SIG-M5 (cell line): ENCODE measurements around the gene PAPSS2.

Source experiments
- DNase-seq: peaks from one replicate; lab custom pipeline; 2025; lab: John Stamatoyannopoulos, UW

PAPSS2 gene

DNA sequence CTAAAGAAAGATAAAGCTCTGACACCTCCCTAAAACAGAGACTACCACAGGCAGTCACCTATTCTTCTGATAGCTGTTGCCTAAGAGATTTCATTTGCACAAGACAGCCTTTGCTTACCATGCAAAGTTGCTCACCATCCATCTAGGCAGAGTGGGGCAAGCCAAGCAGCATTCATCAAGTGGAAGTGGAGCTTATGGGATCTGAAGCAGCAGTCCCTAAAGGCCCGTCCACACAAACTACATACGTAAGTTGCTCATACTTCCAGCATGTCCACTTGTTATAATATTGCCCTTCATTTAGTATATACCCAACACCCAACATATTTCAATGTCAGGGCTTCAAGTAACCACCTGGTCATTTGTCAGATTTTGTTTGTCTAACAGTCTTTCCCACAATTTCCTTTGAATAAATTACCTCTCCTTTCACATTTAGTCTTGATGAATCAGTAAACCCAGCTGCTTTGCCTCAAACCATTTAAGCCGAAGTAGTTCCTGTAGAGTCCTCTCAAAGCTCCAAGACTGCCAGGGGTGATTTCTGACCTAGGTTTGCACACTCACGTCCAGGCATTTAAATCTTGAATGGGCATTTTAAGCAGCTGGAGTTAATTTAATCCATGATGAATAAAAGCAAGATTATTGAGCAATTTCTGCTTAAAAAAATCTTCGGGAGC, 90.5 kb downstream of the PAPSS2 start:
- no peak for DNase-seq

DNA sequence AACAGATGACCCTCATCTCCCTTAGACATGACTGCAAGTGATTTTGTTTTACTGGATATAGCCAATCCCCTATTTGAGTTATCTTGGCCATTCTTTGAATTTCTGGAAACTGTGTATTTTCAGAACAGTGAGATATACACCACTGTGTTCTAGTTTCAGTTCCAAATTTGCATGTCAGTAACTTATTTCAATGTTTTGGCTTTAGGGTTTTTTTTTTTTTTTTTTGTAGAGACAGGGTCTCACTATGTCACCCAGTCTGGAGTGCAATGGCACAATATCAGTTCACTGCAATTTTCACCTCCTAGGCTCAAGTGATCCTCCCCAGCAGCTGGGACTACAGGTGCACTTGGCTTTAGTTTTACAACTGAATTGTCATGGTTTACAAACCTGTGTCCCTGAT, 91.1 kb downstream of the PAPSS2 start:
- no peak for DNase-seq

DNA sequence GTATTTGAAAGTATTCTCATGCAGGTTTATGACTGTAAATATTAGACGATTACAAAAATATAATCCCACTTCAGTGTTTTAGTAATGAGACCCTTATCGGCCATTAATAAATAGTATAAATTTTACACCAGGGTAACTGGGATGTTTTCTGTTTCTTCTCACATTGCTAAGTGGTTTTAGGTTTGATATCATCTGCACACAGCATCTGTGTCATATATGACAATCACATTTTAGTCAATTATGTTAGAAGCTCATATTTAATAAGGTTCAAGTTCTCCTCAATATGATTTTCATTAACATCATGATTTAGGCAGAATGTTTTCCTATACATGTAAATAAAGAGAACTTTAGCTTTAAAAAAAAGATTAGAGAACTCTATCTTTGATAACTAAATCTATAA, 91.6 kb downstream of the PAPSS2 start:
- DNase-seq, result no peak

DNA sequence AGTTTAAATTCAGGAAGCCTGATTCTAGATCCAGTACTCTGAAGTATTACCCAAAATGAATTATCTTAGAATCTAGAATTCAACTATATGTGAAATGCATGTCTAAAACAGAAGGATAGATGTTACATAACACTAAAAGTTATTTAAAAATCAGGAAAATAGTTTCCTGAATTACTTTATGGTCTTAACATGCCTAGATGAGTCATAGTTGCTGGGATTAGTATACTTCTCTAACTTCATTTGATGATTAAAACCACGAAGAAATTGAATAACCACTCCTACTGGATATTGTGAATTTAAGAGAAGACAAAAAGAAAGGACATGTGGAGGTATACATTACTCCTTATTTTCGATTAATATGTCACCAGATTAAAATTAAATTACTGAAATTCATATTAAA, 92.9 kb downstream of the PAPSS2 start:
- DNase-seq, result no peak

DNA sequence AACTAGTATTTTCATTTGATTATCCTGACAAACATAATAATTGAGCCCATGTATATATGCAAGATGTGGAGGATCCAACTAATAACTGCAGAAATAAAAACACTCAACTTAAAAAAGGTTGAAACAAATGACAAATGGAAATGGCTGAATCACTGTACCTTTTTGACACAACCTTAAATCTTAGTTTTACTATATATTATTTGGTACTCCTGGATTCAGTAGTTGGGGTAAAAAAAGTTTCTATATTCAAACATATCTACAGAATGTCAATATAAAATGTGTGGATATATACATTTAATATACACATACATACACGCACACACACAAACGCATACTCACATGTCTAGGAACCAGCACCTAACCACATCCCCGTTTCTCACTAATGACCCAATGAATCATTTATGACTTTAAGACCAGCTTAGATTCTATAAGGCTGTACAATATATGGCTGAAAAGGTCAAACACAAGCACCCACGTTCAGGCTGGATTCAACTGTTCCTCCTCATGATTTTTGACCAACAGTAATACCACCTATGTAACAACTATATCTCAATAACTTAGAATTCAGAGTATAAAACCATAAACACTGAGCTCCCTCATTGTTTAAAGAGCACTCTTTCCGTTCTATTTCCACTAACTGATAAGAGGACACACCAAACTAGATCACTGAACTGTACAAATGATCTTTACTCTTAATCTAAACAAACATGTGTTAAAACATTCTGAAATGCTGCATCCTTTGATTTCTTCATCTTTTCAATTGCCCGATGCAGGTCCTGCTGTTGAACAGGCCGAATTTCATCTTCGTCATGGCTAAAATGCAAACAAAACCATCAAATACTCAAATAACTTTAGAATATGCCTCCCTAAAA, 94.6 kb downstream of the PAPSS2 start:
- no peak for DNase-seq

DNA sequence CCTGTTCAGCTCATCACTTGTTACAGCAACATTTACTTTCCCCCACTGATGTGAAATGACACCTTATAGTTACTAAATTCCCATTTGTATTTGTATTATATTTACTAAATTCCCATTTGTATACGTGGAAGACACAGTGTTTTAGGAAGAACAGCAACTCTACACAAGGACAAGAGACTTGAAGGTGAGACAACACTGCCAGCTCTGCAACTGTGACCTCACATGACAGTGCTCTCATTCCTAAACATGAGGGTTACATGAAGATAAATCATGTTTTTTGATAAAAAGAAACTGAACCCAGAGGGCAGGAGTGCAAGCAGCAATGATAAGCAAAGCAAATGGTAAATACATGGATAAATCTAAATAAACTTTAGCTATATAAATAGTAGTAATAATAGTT, 98.0 kb downstream of the PAPSS2 start:
- DNase-seq, result no peak

DNA sequence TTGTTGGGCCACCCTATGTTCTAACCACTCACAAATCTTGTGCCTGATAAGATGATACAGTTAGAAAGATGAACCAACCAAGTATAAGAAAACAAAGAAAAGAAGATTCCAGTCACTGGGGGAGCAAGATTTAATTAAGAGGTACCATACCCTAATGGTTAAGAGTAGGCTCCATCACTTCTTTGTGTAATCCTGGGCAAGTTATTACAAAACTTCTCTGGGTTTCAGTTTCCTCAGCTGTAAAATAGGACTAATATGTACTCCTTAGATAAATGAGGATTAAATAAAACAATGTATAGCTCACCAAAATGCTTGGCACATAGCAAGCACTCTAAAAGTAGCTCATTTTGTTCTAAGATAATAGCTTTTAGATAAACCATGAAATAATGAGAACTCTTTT, 99.9 kb downstream of the PAPSS2 start:
- DNase-seq, result no peak

DNA sequence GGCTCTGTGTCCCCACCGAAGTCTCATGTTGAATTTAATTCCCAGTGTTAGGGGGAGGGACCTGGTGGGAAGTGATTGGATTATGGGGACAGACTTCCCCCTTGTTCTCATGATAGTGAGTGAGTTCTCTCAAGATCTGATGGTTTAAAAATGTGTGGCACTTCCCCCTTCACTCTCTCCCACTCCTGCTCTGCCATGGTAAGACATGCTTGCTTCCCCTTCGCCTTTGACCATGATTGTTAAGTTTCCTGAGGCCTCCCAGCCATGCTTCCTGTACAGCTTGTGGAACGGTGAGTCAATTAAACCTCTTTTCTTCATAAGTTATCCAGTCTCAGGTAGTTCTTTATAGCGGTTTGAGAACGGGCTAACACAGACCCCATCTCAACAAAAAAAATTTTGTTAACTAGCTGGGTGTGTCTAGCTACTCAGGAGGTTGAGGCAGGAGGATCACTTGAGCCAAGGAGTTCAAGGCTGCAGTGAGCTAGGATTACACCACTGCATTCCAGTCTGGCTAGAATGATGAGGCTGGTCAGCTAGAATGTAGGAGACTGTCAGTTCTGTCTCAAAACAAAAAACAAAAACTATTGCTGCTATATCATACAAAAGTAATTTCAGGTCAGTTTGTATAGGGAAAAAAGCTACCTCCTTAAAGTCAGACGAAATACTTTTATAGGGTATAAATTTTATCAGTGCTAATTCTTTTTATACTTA, 100.7 kb downstream of the PAPSS2 start:
- no peak for DNase-seq

DNA sequence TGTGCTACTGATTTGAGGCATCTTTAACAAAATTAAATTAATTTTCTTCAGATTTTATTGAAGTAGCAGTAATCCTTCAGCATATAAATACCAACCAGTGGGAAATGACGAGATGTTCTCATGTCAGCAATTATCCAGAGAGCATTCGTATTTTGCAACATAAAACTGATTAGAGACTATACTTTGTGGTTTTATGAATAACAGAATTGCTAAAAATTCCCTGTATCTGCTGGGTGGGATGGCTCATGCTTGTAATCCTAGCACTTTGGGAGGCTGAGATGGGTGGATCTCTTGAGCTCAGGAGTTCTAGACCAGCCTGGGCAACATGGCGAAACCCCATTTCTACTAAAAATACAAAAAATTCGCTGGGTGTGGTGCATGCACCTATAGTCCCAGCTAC, 101.5 kb downstream of the PAPSS2 start:
- no peak for DNase-seq

DNA sequence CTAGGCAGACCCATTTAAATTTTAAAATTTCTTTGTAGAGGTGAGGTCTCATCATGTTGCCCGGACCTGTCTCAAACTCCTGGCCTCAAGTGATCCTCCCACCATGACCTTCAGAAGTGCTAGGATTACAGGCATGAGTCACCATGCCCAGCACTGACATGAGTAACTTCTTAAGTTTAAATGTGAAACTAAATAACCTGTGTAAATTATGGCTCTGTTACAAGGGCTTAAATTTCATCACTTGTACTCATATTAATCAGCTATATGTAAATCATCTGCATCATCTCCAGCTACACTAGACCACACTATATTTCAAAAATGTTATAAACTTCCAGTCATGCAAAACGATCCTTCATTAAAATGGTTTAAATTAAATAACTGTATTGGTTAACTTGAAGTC, 102.2 kb downstream of the PAPSS2 start:
- no peak for DNase-seq

DNA sequence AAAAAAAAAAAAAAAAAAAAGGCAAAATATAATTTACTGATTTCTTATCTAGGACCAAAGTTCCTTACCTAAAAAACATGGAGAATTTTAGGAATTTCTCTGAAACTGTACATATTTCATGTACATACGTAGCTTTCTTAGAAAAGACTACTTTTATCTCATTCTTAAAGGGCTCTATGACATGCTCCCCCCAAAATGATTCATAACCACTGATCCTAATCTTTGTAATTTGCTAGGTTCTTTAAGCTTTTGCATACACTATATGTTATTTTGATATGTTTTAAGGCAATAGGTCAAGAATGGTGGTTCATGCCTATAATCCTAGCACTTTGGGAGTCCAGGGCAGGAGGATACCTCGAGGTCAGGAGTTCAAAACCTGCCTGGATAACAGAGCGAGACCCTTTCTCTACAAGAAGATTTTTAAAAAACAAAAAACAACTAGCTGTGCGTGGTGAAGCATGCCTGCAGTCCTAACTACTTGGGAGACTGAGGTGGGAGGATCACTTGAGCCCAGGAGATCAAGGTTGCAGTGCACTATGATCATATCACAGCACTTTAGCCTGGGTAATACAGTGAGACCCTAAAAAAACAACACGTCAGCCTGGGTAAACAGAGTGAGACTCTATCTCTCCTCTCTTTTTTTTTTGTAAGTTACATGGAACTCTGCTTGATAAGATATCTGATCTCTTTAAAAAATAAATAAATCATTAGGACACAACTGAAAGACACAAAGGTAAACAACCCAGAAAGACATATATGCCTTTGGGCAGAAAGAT, 103.6 kb downstream of the PAPSS2 start:
- DNase-seq, result no peak

DNA sequence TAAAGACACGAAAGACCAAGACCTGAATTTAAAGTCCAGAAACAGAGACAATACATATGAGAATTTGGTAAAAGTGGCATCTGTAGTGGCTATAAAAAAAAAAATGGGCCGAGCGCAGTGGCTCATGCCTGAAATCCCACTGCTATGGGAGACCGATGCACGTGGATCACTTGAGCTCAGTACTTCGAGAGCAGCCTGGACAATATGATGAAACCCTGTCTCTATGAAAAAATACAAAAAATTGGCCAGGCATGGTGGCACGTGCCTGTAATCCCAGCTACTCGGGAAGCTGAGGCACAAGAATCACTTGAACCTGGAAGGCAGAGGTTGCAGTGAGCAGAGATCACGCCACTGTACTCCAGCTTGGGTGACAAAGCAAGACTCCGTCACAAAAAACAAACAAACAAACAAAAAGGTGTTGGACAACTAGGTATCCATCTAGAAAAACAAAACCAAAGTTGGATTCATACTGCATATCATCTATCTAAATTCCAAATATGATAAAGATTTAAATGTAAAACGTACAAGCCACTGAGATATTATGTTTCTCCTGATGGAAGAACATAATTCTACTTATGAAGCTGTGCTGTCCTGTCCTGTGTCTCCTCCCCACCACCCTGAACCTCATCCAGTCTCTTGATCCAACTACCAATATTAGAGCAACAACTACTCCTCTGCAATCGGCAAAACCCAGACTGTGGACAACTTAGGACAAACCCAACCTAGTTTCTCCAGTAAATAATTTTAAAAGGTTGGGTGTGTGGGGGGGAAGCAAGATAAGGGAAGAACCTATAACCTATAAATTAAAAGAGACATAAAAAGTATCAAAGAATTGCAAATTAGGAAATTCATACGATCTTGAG, 104.6 kb downstream of the PAPSS2 start:
- DNase-seq, result no peak

DNA sequence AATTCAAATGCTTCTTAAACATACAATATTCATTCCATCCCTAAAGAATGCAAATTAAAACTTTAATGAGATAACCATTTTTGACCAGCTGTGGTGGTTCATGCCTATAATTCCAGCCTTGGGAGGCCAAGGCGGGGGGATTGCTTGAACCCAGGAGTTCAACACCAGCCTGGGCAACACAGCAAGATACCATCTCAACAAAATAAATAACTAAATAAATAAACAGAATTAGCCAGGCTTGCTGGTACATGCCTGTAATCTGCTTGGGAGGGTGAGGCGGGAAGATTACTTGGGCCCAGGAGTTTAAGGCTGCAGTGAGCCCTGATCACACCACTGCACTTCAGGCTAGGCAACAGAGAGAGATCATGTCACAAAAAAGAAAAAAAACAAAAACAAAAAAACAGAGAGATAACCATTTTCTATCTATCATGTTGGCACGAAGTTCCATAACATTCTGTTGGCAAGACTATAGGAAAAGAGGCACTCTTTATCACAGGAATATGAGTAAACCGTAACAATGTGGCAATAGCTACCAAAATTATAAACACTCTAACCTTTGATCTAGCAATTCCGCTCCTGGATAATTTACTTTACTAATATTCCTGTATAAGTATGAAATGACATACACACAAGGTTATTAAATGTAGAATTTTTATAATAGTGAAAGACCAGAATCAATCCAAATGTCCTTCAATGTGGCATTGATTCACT, 106.1 kb downstream of the PAPSS2 start:
- no peak for DNase-seq

DNA sequence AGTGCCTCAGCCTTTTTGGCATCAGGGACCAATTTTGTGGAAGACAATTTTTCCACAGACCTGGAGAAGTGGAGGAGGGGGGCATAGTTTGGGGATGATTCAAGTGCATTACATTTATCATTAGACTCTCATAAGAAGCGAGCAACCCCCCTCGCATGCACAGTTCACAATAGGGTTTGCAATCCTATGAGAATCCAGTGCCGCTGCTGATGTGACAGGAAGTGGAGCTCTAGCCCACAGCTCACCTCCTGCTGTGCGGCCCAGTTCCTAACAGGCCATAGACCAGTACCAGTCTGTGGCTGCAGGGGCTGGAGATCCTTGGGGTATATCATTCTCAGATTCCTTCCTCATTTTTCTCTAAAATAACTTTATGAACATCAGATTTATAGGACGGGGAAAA, 107.6 kb downstream of the PAPSS2 start:
- no peak for DNase-seq

DNA sequence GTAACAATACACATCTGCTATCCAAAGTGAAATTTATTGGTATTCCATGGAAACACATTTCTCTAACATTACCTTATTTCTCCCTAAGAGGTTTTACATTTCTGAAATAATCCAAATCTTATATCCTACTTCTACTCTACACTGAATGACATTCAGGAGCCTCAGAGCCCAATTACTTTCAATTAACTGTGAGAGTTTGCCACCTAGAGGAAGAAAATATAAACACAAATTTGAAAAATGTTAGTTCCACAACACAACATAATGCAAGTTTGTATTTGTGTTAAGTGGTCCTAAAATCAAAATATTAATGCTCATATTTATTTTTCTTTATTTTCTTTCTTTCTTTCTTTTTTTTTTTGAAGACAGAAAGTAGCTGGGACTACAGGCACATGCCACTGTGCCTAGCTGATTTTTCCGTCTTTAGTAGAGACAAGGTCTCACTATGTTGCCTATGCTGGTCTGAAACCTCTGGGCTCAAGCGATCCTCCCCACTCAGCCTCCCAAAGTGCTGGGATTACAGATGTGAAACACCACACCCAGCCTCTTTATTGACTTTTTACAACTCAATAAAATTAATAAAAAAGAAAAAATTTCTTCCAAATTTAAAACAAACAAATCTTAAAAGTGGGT, 112.3 kb downstream of the PAPSS2 start:
- DNase-seq, result no peak

DNA sequence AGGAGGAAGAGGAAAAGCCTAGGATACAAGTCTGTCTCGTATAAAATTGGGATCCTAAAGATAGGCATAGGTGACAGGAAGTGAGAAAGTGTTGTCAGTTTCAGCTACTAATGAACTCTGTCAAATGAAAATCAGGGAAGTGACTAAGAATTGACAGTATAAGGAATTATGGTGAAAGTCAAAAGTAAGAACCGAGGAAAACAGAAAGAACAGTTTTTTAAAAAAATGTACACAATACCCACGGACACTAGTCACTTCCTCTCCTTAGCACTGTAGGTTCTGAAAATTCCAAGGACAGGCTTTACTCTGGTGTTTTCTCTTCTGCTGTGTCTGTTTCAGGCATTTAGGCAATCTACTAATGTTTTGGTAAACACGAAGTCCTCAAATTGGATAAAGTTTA, 116.1 kb downstream of the PAPSS2 start:
- no peak for DNase-seq

DNA sequence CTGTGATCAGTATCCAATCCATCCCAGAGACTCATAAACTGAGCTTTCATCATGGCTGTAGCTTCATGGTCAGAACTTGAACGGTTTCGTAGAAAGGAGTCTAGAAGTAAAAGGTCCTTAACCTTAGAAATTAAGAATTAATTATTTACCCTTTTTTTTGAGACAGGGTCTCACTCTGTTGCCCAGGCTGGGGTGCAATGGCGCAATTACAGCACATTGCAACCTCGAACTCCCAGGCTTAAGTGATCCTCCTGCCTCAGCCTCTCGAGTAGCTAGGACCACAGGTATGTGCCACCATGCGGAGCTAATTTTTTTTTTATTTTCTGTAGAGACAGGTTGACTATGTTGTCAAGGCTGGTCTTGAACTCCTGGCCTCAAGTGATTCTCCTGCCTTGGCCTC, 116.7 kb downstream of the PAPSS2 start:
- DNase-seq, result no peak

DNA sequence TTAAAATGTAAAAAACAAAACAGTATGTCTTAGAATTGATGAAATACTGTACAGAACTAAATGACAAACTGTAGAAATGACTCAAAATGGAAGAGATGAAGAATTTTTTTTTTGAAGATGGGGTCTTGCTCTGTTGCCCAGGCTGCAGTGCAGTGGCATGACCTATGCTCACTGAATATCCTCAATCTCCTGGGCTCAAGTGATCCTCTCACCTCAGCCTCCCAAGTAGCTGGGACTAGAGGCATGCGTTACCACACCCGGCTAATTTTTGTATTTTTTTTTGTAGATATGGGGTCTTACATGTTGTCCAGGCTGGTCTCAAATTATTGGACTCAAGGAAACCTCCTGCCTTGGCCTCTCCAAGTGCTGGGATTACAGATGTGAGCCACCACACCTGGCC, 121.9 kb downstream of the PAPSS2 start:
- DNase-seq, result no peak

DNA sequence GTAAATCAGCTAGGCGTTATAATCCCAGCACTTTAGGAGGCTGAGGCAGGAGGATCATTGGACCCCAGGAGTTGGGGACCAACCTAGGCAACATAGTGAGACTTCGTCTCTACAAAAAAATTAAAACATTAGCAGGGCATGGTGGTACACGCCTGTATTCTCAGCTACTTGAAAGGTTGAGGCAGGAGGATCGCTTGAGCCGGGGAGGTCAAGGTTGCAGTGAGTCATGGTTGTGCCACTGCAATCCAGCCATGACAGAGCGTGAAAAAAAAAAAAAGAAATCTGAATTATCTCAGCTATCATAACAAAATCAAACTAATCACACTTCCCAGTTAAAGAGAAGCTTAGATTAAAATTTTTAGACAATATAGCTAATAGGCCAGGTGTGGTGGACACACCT, 123.0 kb downstream of the PAPSS2 start:
- DNase-seq, result no peak

DNA sequence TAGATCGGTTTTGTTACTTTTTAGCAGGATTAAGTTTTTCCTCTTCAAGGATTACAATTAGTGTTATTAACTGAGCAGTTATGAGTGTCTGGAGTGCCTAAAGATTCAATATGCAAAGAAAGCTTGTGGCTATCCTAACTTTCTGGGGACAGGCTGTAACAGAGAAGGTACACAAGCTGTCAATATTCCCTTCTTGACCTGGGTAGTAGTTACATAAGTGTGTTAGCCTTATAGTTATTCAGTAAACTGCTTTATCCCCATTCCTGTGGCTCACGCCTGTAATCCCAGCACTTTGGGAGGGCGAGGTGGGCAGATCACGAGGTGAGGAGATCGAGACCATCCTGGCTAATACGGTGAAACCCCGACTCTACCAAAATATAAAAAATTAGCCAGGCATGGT, 126.7 kb downstream of the PAPSS2 start:
- DNase-seq, result no peak
